Caki2 (cell line): ENCODE results near the gene CTSD. TPM values are rescaled to one million over a fixed set of nuclear protein-coding genes. Genes with fewer than 3 reads are reported as not detected.

ENCODE experiments used
- DNase-seq: peaks from one replicate; pipeline ENCODE4 v3.0.0-alpha.2; 2015; ENCODE audit warnings: low read depth
- in situ Hi-C: cut with HindIII; loops from 2 replicates; pipeline ENCODE4 v1.10.0; 2016; ENCODE audit warnings: low sequenced_read_pairs, low pct_unique_long_range_greater_than_20kb, mixed read lengths
- total RNA-seq: library from RNA; depleted of rRNA; stranded (reverse); fragments of >200 nt; shearing (Covaris generic); gene quantifications from 2 replicates; pipeline ENCODE4 v1.2.3, GENCODE V29; 2014; ENCODE audit warnings: low replicate concordance

The CTSD gene
- total RNA-seq, 1 experiment from 2014 or later = 1,654 TPM

GRCh38 chr11:1750481-1750839 is 13.3 kb downstream of the CTSD start, which contains the start of gene IFITM10:
TSS of gene IFITM10 (minus strand) at chr11:1750595. CDS start at chr11:1750442, 153 bp downstream.
- peak; percentile 69 for DNase-seq
- in situ Hi-C loops = no loop called here

GRCh38 chr11:1749395-1750351 is 14.1 kb downstream of the CTSD start:
- peak; percentile 77 for DNase-seq
- in situ Hi-C loops = no loop called here

GRCh38 chr11:1748636-1749394 is 14.9 kb downstream of the CTSD start:
- in situ Hi-C loops = no loop called here
- peak; percentile 57 for DNase-seq

- DNase-seq = no peak
- in situ Hi-C loops = no loop called here
Observed at GRCh38 chr11:1747753-1748635, 15.7 kb downstream of the CTSD start.

- in situ Hi-C loops = no loop called here
Observed at GRCh38 chr11:1746956-1747752, 16.6 kb downstream of the CTSD start.

GRCh38 chr11:1746511-1746931 is 17.2 kb downstream of the CTSD start:
- DNase-seq = no peak
- in situ Hi-C loops = no loop called here

More at GRCh38 chr11:1746956-1747752, 16.6 kb downstream of the CTSD start:
- DNase-seq = no peak

GRCh38 chr11:1745701-1746320 is 17.9 kb downstream of the CTSD start:
- in situ Hi-C loops = no loop called here
- no peak for DNase-seq

- DNase-seq = no peak
- in situ Hi-C loops = no loop called here
Observed at GRCh38 chr11:1744891-1745700, 18.6 kb downstream of the CTSD start.

GRCh38 chr11:1744137-1744886 is 19.4 kb downstream of the CTSD start:
- in situ Hi-C loops = no loop called here
- no peak for DNase-seq

GRCh38 chr11:1743585-1744136 is 20.1 kb downstream of the CTSD start:
- in situ Hi-C loops = no loop called here
- DNase-seq = no peak

GRCh38 chr11:1742869-1743584 is 20.7 kb downstream of the CTSD start:
- in situ Hi-C loops = no loop called here
- no peak for DNase-seq

- in situ Hi-C loops = no loop called here
Observed at GRCh38 chr11:1742371-1742770, 21.4 kb downstream of the CTSD start.

GRCh38 chr11:1741741-1742140 is 22.0 kb downstream of the CTSD start:
- in situ Hi-C loops = no loop called here
- no peak for DNase-seq

More at GRCh38 chr11:1742371-1742770, 21.4 kb downstream of the CTSD start:
- no peak for DNase-seq

GRCh38 chr11:1740786-1741530 is 22.8 kb downstream of the CTSD start:
- in situ Hi-C loops = no loop called here
- DNase-seq = no peak
